Measurements from ENCODE around the gene HAAO.

DNA sequence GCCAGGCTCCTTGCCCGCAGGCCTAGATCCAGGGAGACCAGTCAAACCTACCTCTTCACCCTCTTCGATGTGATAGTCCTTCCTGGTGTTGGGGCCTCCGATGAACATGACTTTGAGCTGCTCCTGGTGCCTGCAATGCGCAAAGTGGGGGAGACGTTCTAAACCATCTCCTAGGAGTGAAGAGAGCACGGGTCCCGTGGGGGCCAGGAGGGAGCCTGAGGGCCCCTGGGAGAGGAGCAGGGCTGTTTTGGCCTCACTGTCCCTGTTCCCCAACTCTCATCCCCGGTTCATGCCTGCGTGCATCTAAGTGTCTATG lies 3.9 kb downstream of the HAAO start:
- TF ChIP-seq, protein P1, sequence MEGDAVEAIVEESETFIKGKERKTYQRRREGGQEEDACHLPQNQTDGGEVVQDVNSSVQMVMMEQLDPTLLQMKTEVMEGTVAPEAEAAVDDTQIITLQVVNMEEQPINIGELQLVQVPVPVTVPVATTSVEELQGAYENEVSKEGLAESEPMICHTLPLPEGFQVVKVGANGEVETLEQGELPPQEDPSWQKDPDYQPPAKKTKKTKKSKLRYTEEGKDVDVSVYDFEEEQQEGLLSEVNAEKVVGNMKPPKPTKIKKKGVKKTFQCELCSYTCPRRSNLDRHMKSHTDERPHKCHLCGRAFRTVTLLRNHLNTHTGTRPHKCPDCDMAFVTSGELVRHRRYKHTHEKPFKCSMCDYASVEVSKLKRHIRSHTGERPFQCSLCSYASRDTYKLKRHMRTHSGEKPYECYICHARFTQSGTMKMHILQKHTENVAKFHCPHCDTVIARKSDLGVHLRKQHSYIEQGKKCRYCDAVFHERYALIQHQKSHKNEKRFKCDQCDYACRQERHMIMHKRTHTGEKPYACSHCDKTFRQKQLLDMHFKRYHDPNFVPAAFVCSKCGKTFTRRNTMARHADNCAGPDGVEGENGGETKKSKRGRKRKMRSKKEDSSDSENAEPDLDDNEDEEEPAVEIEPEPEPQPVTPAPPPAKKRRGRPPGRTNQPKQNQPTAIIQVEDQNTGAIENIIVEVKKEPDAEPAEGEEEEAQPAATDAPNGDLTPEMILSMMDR (conservative IDR thresholded peaks at IDR 0.05; ENCODE audit: low read depth, low read length) = no peak
- TF ChIP-seq EZH2phosphoT487 (IDR thresholded peaks at IDR 0.05; ENCODE audit: borderline replicate concordance, low read length) = no peak
- TF ChIP-seq EZH2 (IDR thresholded peaks at IDR 0.05; ENCODE audit: low read length, unreplicated experiment) = no peak
